K562 (cell line): Measurements from ENCODE around the gene PABPC5. TPM values are rescaled to one million over a fixed set of nuclear protein-coding genes. Genes with fewer than 3 reads are reported as not detected.

Experiments
- DMBX1 ChIP-seq: fragments of 250-450 bp; sonication (Bioruptor Pico); IDR thresholded peaks from 2 replicates; pipeline ENCODE4 v1.8.0; 2022; ENCODE audit warnings: inconsistent platforms, mild to moderate bottlenecking, moderate library complexity, borderline replicate concordance
- MEF2D ChIP-seq: conservative IDR thresholded peaks from 2 replicates; pipeline ENCODE4 v1.6.1; 2016; ENCODE audit warnings: low read depth, missing genetic modification characterization, missing compliant biosample characterization
- NR4A1 ChIP-seq, 2 experiments: fragments of 250-450 bp in 1 of 2; fragments of 450-650 bp in 1 of 2; sonication (Bioruptor Pico) in 1 of 2; IDR thresholded peaks; 2 replicates each; pipeline versions ENCODE4 v1.4.0 to v1.6.1; 2016 to 2020; ENCODE audit warnings: mild to moderate bottlenecking in 2 of 2, missing compliant biosample characterization in 1 of 2, missing genetic modification characterization in 1 of 2, moderate library complexity in 1 of 2
- POLR2H ChIP-seq: IDR thresholded peaks from 2 replicates; pipeline ENCODE4 v1.6.1; 2016; ENCODE audit warnings: missing genetic modification characterization, low read depth, mild to moderate bottlenecking, control low read depth, missing compliant biosample characterization, moderate library complexity
- SRSF9 ChIP-seq: fragments of 200-400 bp; formaldehyde crosslinking; IDR thresholded peaks from 2 replicates; pipeline ENCODE4 v1.6.1; 2017; ENCODE audit warnings: low read depth, low read length, borderline replicate concordance
- ZNF212 ChIP-seq: fragments of 450-650 bp; formaldehyde crosslinking; IDR thresholded peaks from 2 replicates; pipeline ENCODE4 v1.4.0; 2020; ENCODE audit warnings: mild to moderate bottlenecking
- polyA plus RNA-seq, 8 experiments: library from polyadenylated mRNA; depleted of rRNA in 4 of 8; stranded (reverse) in 5 of 8; unstranded in 3 of 8; fragments of >200 nt; fragmentation: Nextera tagmentation in 2 of 8; fragmentation: Illumina TruSeq in 1 of 8; extraction: Ambion mirVana in 2 of 8; extraction: Trizol in 1 of 8; gene quantifications; 2 replicates each; pipeline versions ENCODE4 v1.2.1 to v1.2.3, GENCODE V29; 2011 to 2014; ENCODE audit warnings: inconsistent platforms in 1 of 8, missing spikeins in 1 of 8
- total RNA-seq, 7 experiments: library from RNA; depleted of rRNA in 6 of 7; stranded (reverse); fragments of >200 nt in 6 of 7; fragmentation: Illumina TruSeq in 2 of 7; extraction: Trizol in 2 of 7; gene quantifications; 2 replicates each; pipeline versions ENCODE4 v1.2.1 to v1.2.3, GENCODE V29; 2011 to 2021; ENCODE audit warnings: low replicate concordance in 1 of 7
- TF ChIP-seq, protein P1 (sequence below), 2 experiments: fragments of 450-650 bp in 1 of 2; sonication (generic) in 1 of 2; formaldehyde crosslinking in 1 of 2; IDR thresholded peaks; 2 replicates each; pipeline versions ENCODE4 v1.7.1 to v1.9.0; 2016 to 2022; ENCODE audit warnings: inconsistent platforms in 1 of 2, mild to moderate bottlenecking in 1 of 2, missing genetic modification reagents in 1 of 2

The PABPC5 gene
- total and polyA plus RNA-seq, 9 of the 15 experiments (the other 6 are each of a cell fraction or from before 2014, with no cell fraction given) = not detected

- no peak for TF ChIP-seq POLR2H
- no peak for TF ChIP-seq ZNF212 (CRISPR knock-in tag)
- TF ChIP-seq NR4A1 (CRISPR knock-in tag; IDR thresholded peaks at IDR 0.05) = no peak
- TF ChIP-seq NR4A1 (tag; IDR thresholded peaks at IDR 0.05) = no peak
- no peak for TF ChIP-seq MEF2D (tag)
- TF ChIP-seq SRSF9 = no peak
- TF ChIP-seq DMBX1 (CRISPR knock-in tag) = no peak
- TF ChIP-seq, protein P1, sequence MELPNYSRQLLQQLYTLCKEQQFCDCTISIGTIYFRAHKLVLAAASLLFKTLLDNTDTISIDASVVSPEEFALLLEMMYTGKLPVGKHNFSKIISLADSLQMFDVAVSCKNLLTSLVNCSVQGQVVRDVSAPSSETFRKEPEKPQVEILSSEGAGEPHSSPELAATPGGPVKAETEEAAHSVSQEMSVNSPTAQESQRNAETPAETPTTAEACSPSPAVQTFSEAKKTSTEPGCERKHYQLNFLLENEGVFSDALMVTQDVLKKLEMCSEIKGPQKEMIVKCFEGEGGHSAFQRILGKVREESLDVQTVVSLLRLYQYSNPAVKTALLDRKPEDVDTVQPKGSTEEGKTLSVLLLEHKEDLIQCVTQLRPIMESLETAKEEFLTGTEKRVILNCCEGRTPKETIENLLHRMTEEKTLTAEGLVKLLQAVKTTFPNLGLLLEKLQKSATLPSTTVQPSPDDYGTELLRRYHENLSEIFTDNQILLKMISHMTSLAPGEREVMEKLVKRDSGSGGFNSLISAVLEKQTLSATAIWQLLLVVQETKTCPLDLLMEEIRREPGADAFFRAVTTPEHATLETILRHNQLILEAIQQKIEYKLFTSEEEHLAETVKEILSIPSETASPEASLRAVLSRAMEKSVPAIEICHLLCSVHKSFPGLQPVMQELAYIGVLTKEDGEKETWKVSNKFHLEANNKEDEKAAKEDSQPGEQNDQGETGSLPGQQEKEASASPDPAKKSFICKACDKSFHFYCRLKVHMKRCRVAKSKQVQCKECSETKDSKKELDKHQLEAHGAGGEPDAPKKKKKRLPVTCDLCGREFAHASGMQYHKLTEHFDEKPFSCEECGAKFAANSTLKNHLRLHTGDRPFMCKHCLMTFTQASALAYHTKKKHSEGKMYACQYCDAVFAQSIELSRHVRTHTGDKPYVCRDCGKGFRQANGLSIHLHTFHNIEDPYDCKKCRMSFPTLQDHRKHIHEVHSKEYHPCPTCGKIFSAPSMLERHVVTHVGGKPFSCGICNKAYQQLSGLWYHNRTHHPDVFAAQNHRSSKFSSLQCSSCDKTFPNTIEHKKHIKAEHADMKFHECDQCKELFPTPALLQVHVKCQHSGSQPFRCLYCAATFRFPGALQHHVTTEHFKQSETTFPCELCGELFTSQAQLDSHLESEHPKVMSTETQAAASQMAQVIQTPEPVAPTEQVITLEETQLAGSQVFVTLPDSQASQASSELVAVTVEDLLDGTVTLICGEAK (IDR thresholded peaks at IDR 0.05) = no peak
- TF ChIP-seq, protein P1 (CRISPR knock-in tag; IDR thresholded peaks at IDR 0.05) = no peak
- TF ChIP-seq, all 486 proteins: peak for 0
These were observed at the start of gene PABPC5 (continued) for GRCh38 chrX:91434351-91435168.
